T-helper 1 cell (primary cell): ENCODE results near the gene RBMS1.

Source experiments
- DNase-seq, 5 donors: peaks; one replicate each; pipeline ENCODE4 v3.0.0-alpha.2; 2012 to 2020

The RBMS1 gene

DNA sequence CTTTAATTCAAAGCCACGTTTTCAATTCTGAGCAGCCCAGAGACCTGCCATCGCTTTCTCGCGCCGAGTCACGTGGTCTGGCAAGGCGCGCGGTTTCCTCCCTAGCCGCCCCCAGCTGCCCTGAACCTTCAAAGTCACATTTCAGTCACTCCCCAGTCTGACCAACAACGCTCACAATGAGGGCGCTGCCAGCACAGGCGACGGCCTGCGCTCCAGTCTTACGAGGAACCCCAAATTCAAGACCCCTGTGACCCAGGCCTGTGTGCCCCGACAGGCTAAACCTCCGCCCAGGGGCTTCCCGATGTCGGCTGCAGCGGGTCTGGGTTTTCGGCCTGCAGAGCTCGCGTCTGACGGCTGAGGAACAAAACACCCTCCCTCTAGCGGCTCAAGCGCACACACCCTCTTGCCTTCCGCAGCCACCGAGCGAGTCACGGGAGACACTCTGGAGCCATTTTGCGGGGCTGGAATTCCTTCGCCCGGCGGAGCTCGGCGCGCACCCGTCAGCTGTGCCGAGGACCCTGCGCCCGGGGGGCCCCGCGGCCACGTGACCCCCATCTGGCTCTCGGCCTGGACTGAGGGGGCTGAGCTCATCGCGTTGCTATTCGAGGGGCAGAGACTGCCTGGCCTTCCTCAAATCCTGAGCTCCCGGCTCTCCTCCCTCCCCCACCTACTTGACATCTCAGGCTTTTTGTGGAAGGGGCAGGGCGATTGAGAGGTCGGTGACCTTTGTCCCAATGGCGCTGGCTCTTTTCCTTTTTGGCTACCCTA is 223.6 kb downstream of the RBMS1 start:
- peak; percentile 48 to 67 (median 50) for DNase-seq

- DNase-seq: peak in 1 of 5 donors; percentile 2
Measured at GRCh38 chr2:160269365-160269764, 224.2 kb downstream of the RBMS1 start.

GRCh38 chr2:160268151-160268781 is 225.3 kb downstream of the RBMS1 start:
- DNase-seq: no peak

GRCh38 chr2:160267692-160268091 is 225.9 kb downstream of the RBMS1 start:
- no peak for DNase-seq

- DNase-seq: no peak
Measured at GRCh38 chr2:160267022-160267421, 226.6 kb downstream of the RBMS1 start.

DNA sequence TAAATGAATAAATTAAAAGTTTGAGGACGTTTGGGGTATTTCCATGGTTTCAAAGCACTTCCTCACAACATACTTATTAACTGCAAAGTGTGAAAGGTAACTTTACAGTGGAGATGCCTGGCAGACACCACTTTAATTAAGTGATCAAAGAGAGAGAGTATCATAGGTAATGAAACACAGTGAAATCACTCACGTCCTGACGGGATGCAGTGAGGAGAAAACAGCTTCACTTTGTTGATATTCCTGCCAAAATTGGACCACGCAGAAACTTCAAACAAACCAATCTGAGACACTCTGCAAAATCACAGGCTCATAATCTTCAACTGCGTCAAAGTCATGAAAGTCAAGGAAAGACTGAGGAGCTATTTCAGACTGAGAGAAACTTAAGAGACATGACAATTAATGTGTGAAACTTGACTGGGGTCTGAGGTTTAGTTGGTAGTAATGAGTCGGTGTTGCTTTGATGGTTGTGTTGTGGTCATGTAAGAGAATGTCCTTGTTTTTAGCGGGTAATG is 227.5 kb downstream of the RBMS1 start:
- DNase-seq: peak in 1 of 5 donors; percentile 61

- DNase-seq: no peak
Measured at GRCh38 chr2:160264308-160264707, 229.3 kb downstream of the RBMS1 start.

DNA sequence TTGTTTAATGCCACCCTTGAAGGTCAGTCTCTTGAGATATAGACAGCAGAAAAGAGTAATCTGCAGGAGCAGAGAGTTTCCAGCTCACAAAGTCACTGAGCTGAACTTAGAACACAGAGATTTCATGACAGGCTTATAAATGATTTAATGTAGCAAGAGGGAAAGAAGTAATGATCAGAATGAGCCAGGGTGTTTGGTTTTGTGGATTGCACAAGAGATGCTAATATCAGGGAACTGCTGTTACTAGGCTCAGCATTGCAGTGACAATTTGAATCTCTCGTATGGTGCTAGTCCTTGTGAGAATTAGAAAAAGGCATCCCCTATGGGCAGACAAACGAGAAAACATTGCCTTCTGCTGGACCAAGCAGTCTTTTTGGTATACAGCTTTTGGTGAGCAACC is 231.9 kb downstream of the RBMS1 start:
- DNase-seq: no peak

- DNase-seq: no peak
Measured at GRCh38 chr2:160258492-160258805, 235.2 kb downstream of the RBMS1 start.

DNA sequence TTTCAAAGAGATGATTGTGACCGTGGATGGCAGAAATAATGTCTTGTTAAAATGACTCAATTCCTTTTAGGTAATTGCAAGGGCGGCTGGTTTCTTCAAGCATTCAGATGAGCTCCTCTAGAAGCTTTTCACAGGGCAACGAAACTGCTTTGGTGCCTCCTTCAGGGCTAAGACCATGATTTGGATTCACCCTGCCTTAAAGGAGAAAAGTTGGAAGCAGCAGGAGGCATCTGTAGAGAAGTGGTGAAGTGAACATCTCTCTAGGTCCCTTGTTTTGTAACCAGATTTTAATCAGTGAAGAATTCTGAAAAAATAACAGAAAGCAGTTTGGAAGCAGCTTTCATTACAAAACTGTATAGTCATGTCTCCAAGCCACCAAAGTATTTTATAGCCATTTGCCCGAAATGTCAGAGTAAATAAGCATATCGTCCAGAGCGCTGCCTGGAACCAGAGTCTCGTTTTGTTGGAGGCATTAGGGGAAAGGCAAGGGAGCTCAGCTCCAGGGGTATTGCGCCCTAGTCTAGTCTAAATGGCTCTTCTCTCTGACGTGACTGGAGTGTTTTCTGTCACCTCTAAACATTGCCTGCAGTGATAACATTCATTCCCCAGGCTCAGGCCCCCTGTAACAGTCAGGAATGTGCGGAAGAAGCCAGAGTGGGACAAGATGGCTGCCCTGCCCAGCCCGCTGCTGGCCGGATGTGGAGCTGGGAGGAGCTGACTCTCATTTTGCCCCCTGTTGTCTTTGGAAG is 235.7 kb downstream of the RBMS1 start:
- no peak for DNase-seq

DNA sequence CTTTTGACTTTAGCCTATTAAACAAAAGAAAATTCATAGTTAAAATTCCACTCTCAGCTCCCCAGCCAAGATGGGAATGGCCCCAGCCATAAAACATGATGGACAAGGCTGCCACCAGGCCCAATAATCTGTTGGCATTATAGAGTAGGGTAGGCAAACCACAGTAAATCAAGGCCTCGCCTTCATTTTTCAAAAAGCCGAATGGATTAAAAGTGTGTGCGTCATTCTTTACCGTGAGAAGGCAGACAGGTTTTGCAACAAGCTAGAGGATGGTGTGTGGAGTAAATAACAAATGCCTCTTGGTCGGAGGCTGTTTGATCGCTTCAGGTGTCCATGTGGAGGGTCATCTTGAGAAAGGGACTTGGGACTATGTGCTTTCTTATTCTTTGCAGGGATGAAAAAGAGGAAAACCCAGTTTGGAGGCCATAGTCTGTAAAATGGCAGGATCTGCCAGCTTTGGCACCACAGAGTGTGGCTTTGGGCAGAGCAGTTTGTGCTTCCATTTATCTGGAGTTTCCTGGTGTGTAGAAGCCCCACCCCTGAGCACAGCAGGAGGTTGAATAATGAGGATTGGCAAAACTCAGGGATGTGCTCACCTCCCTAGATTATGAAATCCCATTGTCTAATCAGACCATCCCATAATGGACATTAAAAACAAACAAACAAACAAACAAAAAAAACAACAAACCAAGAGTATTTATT is 236.4 kb downstream of the RBMS1 start:
- DNase-seq: no peak

GRCh38 chr2:160256507-160256906 is 237.1 kb downstream of the RBMS1 start:
- DNase-seq: no peak

GRCh38 chr2:160255408-160255807 is 238.2 kb downstream of the RBMS1 start:
- no peak for DNase-seq

- no peak for DNase-seq
Measured at GRCh38 chr2:160254189-160254762, 239.3 kb downstream of the RBMS1 start.

DNA sequence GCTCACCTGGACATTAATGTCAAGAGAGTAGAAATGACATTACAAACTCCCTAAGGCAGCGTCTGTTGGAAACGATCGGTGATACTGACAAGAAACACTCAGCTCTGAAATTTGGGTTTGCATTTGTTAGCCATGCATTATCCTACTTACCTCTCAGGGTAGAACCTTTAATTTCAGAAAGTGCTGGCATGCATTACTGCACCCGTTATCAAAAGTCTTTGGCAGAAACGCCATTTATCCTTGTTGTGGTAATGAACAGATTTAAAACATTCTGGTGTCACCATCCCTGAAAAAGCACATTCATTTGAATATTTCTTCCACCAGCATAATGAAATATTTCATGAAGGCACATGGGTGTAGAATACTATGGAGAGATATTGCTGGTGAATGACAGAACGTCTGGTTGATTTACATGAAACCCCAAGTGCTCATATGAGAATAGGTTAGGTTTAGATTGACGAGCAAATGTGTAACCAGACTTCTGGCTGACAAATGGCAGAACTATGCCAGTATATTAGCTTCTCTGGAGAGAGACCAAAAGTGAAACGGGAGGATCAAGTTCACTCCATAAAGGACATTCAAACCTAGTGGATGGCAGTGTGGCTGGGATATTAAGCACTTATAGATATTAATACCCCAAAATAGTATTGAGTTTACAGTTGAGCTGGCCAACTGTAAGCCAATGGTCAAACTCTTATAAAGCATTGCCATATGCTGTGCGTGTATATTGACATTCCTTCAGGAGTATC is 240.0 kb downstream of the RBMS1 start:
- DNase-seq: no peak

DNA sequence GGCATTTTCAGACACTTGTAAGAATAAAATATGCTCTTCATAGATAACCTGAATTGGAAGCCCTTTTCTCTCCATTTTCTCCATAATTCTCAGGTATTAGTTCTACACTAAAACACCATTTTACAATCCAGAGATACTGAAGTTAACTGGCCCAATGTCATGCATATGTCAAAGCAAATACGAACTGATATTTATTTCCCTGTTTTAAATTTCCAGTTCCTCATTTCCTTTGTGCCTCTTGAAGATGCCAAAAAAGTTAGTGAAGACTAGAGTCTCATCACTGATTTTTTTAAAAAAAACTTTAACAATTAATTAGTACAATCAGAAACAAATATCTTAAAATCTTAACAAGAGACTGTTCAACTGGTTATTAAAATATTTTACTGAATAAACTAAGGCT is 240.7 kb downstream of the RBMS1 start:
- DNase-seq: no peak

DNA sequence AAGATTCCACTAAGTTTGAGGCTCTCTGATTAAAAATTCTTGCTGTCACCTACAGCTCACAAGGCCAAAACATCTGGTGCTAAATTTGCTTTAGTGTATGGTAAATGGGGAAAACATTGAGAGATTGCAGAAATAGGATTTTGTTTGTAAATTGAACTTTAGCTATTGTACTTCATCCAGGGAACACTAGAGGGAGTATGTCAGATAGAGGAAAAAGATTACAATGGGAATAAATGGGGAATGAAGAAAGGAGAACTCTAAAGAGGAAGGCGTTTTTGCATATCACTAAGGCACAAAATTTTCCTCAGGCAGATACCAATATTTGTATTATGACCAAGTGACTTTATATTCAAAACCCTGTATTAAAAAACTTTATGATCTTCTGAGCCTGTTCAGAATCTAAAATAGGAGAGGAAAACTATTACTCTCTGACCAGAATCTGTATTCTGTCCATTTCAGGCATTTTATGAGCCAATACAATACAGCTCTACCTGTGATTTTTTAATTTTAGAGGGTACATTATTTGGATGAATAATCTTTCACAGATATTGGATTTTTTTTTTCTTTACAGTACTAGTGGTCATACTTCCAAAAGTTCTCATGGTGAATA is 241.2 kb downstream of the RBMS1 start:
- DNase-seq: no peak

DNA sequence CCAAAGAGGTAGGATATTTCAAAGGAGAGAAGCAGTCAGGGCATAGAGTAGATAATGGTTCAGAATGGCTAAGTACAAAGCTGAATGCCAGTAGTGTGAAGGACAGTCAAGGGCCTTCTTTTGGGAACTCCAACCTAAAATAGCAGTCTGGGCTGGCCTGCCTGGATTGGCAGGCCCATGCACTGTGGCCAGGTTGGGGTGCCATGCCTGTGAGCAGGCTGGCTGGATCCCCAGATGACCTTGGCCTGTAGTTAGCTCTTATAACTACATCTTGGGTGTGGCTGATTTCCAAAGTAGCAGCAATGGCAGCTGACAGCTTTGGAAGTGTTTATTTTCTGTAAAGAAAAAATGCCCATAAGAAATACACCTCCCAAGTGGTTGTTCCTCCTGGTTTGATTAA is 242.0 kb downstream of the RBMS1 start:
- DNase-seq: no peak

- no peak for DNase-seq
Measured at GRCh38 chr2:160249876-160250275, 243.7 kb downstream of the RBMS1 start.

DNA sequence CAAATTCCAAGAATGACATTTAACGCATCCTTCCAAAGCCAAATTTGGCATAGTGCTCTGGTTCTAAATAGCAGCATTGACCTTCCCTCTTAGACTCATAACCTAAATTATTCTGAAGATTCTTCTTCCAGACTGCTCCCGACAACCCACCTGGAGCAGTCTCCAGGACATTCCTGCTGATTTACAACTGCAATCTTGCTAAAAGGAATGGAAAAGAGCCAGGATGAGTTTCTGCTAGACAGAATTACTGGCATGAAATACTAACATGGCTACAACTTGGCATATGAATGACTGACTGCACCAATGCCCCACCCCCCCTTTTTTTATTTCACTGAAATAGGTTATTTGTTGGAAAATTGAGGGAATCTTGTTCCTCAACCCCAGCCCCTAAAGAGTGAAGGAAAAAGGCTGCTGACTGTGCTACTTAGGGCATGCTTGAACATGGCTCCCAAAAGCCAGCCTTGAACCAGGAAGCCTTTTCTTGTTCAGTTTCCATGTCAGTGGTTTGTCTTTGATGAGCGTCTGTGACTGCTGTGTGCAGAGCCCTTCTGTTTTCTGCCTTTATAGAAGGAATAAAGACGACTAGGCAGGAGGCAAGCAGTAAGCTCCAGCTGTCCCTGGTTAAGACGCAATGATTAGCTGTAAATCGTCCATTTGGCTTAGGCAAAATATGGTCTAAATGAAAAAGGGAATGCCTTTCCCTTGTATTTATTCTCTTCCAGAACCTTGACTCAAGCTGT is 246.1 kb downstream of the RBMS1 start:
- DNase-seq: no peak

GRCh38 chr2:160246356-160246755 is 247.3 kb downstream of the RBMS1 start:
- no peak for DNase-seq
